ENCODE data around the gene ADRM1.

ADRM1 gene

GRCh38 chr20:62332989-62333819, 30.4 kb downstream of the ADRM1 start:
- no peak for DNase-seq (ENCODE audit: extremely low spot score)
- ChIA-PET POLR2A (no interaction called here), CTCF (no interaction called here)
- no peak for TF ChIP-seq NFRKB (IDR thresholded peaks at IDR 0.05)
- TF ChIP-seq FOXA1 (IDR thresholded peaks at IDR 0.05) = no peak
- no peak for TF ChIP-seq FOXM1 (IDR thresholded peaks at IDR 0.05; ENCODE audit: borderline replicate concordance)
- TF ChIP-seq SUZ12 (IDR thresholded peaks at IDR 0.05) = no peak
- no peak for TF ChIP-seq LEF1 (IDR thresholded peaks at IDR 0.05; ENCODE audit: borderline replicate concordance)
- TF ChIP-seq SP1 (IDR thresholded peaks at IDR 0.05) = no peak
- TF ChIP-seq ZNF384 (IDR thresholded peaks at IDR 0.05) = no peak
- no peak for TF ChIP-seq PKNOX1 (IDR thresholded peaks at IDR 0.05)
- no peak for TF ChIP-seq BHLHE40 (IDR thresholded peaks at IDR 0.05; ENCODE audit: borderline replicate concordance)
- TF ChIP-seq TARDBP (IDR thresholded peaks at IDR 0.05) = no peak
- no peak for TF ChIP-seq ELF4 (IDR thresholded peaks at IDR 0.05)
- TF ChIP-seq FOXK2 (IDR thresholded peaks at IDR 0.05) = no peak

GRCh38 chr20:62333820-62334595, 31.2 kb downstream of the ADRM1 start:
- TF ChIP-seq BHLHE40 (IDR thresholded peaks at IDR 0.05; ENCODE audit: borderline replicate concordance) (no peak), TARDBP (IDR thresholded peaks at IDR 0.05) (no peak), NFRKB (IDR thresholded peaks at IDR 0.05) (no peak), SP1 (IDR thresholded peaks at IDR 0.05) (no peak), FOXK2 (IDR thresholded peaks at IDR 0.05) (no peak)

GRCh38 chr20:62334881-62335280, 32.1 kb downstream of the ADRM1 start:
- DNase-seq (ENCODE audit: extremely low spot score) = no peak
- POLR2A ChIA-PET = no interaction called here
- no peak for TF ChIP-seq FOXK2 (IDR thresholded peaks at IDR 0.05)
- TF ChIP-seq BHLHE40 (IDR thresholded peaks at IDR 0.05; ENCODE audit: borderline replicate concordance) = no peak
- no peak for TF ChIP-seq FOXA1 (IDR thresholded peaks at IDR 0.05)
- no peak for TF ChIP-seq TARDBP (IDR thresholded peaks at IDR 0.05)
- no peak for TF ChIP-seq PKNOX1 (IDR thresholded peaks at IDR 0.05)
- TF ChIP-seq SP1 (IDR thresholded peaks at IDR 0.05) = no peak
- TF ChIP-seq NFRKB (IDR thresholded peaks at IDR 0.05) = no peak
- TF ChIP-seq LEF1 (IDR thresholded peaks at IDR 0.05; ENCODE audit: borderline replicate concordance) = no peak
- TF ChIP-seq ARNT (IDR thresholded peaks at IDR 0.05) = no peak
- no peak for TF ChIP-seq SUZ12 (IDR thresholded peaks at IDR 0.05)
- TF ChIP-seq FOXM1 (IDR thresholded peaks at IDR 0.05; ENCODE audit: borderline replicate concordance) = no peak
- TF ChIP-seq CTBP1 (IDR thresholded peaks at IDR 0.05; ENCODE audit: borderline replicate concordance) = no peak
- no peak for TF ChIP-seq L3MBTL2 (conservative IDR thresholded peaks at IDR 0.05)
- CTCF ChIA-PET = interaction anchor here (0.6 to 0.8 kb wide), 2 partner anchors 9 to 31 kb away, joined by 3 to 7 read pairs; no protein-coding TSS in a partner anchor

More at GRCh38 chr20:62333820-62334595, 31.2 kb downstream of the ADRM1 start:
- ChIA-PET POLR2A (no interaction called here), CTCF (interaction anchor here (0.6 to 0.8 kb wide), 2 partner anchors 10 to 32 kb away, joined by 3 to 7 read pairs; no protein-coding TSS in a partner anchor)
- no peak for DNase-seq (ENCODE audit: extremely low spot score)

- CTCF ChIA-PET = no interaction called here
- DNase-seq (ENCODE audit: extremely low spot score) = no peak
- POLR2A ChIA-PET = no interaction called here
- TF ChIP-seq ELF4 (IDR thresholded peaks at IDR 0.05) = no peak
- TF ChIP-seq FOXA1 (IDR thresholded peaks at IDR 0.05) = no peak
- TF ChIP-seq ZNF384 (IDR thresholded peaks at IDR 0.05) = no peak
- TF ChIP-seq PKNOX1 (IDR thresholded peaks at IDR 0.05) = no peak
- TF ChIP-seq BHLHE40 (IDR thresholded peaks at IDR 0.05; ENCODE audit: borderline replicate concordance) = no peak
- no peak for TF ChIP-seq FOXK2 (IDR thresholded peaks at IDR 0.05)
- TF ChIP-seq TARDBP (IDR thresholded peaks at IDR 0.05) = no peak
- no peak for TF ChIP-seq NFRKB (IDR thresholded peaks at IDR 0.05)
These were observed 32.7 kb downstream of the ADRM1 start for GRCh38 chr20:62335532-62335931.

- TF ChIP-seq LEF1 (IDR thresholded peaks at IDR 0.05; ENCODE audit: borderline replicate concordance) = no peak
- no peak for TF ChIP-seq SUZ12 (IDR thresholded peaks at IDR 0.05)
- TF ChIP-seq FOXK2 (IDR thresholded peaks at IDR 0.05) = no peak
- TF ChIP-seq NFRKB (IDR thresholded peaks at IDR 0.05) = no peak
- no peak for TF ChIP-seq ELF4 (IDR thresholded peaks at IDR 0.05)
- no peak for TF ChIP-seq FOXM1 (IDR thresholded peaks at IDR 0.05; ENCODE audit: borderline replicate concordance)
- TF ChIP-seq BHLHE40 (IDR thresholded peaks at IDR 0.05; ENCODE audit: borderline replicate concordance) = no peak
- no peak for TF ChIP-seq FOXA1 (IDR thresholded peaks at IDR 0.05)
- TF ChIP-seq HDGF (IDR thresholded peaks at IDR 0.05; ENCODE audit: borderline replicate concordance) = no peak
- no peak for DNase-seq (ENCODE audit: extremely low spot score)
- CTCF ChIA-PET = no interaction called here
- POLR2A ChIA-PET = no interaction called here
These were observed 33.5 kb downstream of the ADRM1 start for GRCh38 chr20:62336329-62336728.

Measured in HEK293T (cell line).